Raji (cell line): Measurements from ENCODE around the gene IL31RA.

Experiments used
- POLR2A ChIP-seq: IDR thresholded peaks from 2 replicates; pipeline ENCODE4 v1.6.1; 2011; ENCODE audit warnings: low read depth, low read length, control low read depth; ENCODE audit not compliant: insufficient read depth

The IL31RA gene

DNA sequence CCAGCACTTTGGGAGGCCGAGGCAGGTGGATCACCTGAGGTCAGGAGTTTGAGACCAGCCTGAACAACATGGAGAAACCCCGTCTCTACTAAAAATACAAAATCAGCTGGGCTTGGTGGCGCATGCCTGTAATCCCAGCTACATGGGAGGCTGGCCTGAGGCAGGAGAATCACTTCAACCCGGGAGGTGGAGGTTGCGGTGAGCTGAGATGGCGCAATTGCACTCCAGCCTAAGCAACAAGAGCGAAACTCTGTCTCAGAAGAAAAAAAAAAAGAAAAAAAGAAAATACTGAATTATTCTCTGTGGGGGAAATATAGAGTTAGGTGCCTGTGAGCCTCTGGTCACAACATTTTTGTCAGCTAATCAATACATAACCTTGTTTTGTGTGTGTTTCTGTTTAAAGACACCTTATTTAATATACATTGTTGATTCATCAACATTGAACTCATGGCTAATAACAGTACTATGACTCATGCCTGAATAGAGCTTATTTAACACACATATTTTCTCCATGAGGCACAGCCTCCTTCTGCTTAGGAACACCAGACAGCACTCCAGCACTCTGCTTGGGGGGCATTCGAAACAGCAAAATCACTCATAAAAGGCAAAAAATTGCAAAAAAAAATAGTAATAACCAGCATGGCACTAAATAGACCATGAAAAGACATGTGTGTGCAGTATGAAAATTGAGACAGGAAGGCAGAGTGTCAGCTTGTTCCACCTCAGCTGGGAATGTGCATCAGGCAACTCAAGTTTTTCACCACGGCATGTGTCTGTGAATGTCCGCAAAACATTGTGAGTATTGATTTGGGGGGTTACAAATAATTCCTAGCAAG is at the start of gene IL31RA:
Gene IL31RA, plus strand, starts transcription at position 519 of the 836 bp plus-strand sequence. Its CDS starts 214 bp downstream, at position 733.
- TF ChIP-seq POLR2A = no peak

DNA sequence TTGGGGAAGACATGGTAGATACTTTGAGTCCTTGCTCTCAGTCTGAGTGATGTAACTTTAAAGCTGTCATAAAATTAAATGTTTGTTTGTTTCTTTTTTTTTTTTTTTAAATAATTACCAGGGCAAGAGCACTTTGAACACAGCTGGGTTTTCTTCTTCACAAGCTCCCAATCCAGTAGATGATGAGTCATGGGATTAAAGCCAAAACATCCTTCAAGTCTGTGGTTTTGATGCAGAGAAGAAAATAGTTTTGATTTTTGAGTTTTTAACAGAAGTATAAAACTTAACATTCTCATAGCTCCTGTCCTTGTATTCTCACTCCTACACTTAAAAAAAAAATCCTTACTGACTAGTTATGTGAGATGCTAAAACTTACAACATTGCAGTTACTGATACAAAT is 34.8 kb upstream of the IL31RA start:
- TF ChIP-seq POLR2A = no peak

DNA sequence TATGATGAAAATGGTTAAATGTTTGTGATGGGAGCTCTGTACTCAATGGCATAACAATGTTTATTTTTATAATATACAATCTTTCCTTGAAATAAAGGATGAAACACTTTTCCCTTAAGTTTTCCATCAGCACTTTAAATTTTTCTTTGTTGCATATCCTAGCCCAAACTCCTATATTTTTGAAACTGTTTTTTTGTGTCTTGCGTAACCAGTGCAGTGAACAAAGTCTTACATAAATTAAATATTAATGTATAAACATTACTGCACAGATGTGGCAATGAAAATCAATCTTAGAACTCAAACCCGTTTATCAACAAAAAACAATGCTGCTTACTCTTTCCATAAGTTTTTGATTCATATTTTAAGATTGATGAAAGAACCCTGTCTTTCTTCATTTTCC is 34.1 kb upstream of the IL31RA start:
- no peak for TF ChIP-seq POLR2A

DNA sequence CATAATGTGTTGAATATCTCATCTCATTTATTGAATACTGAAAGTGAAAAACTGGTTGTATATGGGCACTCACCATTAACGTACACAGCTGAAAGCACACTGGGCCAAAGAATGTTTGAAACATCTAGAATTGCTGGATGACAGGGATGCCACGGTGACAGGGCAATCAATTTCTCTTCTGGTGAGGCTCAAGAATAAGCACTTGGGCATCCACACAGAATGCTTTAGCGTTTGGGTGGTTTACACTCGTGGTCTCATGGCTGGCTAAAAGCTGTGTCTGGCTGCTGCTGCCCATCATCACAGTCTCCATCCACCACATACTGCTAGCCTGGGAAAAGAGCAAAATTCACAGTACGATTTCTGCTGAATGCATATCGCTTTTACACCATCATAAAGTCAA is 30.7 kb upstream of the IL31RA start:
- no peak for TF ChIP-seq POLR2A

DNA sequence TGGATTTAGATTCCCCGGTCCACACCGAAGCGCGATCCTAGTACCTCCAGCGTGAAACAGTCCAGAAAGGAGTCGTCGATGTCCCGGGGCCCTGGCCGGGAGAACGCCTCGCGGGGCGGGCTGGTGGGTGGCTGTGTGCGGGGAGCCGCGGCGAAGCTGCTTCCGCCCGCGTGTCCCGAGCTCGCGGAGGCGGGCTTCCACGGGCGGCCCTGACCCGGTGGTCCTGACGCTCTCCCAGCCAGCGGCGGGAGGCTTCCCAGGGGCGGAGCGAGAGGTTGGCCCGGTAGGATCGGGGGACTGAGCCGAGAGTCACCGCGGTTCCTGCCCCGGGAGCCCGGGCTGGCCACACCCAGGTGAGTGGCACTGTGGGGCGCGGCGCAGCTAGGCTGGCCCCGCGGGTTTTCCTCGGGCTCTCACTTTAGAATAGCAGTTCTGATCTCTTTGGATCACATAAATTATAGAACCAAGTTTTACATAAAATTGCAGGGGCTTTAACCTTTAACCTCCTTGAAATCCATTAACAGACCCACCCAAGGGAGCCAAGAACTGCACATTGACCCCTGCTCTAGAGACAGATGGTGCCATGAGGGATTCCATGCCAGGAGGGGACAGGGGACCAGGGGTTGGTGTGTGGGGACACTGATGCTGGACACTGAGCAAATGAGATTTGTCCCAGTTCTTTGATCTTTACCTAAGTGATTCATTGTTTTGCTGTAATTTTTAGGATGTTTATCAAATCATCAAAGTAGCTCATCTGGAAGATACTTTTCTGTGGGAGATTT is 29.2 kb upstream of the IL31RA start:
- TF ChIP-seq POLR2A = no peak

DNA sequence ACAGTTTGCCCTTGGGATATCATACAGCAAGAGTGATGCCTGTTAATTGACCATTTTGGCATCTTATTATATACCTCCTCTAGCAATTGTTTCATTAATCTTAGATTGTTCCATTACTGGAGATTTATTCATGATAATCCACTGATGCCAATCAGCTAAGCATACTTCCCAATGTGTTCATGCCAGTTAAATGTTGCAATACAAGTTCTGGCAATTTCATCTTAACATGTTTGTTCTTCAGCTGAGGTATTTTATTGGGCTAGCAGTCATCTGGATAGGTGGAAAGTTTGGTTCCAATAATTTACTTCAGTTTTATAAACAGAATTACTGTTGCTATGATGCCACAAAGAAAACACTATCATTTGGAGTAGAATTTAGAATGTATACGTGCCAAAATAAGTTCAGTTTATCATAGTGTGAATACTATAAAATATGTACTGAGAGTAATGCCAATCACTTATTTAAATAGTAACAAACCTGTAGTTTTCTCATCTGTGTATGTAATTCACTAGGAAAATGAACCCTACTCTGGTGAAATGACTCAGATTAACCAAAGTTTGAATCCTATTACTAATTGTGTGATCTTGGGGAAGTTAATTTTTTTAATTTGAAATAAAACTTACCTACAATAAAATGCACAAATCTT is 27.9 kb upstream of the IL31RA start:
- no peak for TF ChIP-seq POLR2A

DNA sequence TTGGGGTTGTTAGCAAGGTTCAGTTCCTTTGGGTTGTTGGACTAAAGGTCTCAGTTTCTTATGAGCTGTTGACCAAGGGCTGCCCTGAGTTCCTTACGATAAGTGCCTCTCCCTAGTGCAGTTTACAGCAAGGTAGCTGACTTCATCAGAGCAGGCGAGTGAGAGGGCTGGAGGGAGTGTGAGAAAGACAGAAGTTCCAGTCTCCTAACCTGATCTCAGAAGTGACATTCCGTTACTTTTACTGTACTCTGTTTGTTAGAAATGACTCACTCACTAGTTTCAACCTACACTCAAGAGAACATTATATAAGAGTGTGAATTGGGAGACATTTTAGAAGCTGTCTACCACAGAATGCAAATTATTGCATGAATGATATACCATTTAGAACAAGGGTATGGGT is 21.2 kb upstream of the IL31RA start:
- no peak for TF ChIP-seq POLR2A

DNA sequence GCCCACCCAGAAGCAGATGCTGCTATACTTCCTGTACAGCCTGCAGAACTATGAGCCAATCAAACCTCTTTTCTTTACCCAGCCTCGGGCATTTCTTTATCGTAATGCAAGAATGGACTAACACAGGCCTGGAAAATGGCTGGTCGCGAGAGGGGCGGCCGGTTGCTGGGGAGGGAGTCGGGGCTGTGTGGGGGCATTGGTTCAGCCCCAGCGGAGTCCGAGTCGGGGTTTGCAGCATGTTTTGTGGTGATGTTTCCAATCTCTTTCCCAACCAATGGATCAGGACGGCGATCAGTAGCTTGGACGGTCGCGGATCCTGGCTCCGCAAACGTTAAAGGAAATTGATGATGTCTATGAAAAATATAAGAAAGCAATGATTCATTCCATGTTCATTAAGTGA is 18.7 kb upstream of the IL31RA start:
- TF ChIP-seq POLR2A = no peak

DNA sequence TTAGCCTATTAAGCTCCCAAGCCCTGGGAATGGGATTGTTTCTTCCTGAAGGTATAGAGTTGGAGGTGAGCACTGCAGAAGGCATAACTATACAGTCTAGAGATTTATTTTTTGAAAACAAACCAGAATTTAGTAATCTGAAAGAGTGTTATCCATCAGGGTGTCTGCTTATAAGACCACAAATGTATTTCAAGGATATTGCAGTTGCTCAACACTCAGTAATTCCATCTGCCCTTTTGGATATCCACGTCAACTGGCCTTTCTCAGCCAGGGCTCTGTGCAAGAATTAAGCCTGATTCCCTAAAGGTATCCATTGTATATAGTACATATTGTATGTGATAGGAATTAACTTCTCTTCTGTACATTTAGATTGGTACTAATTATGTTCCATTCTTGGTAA is 15.0 kb upstream of the IL31RA start:
- no peak for TF ChIP-seq POLR2A

DNA sequence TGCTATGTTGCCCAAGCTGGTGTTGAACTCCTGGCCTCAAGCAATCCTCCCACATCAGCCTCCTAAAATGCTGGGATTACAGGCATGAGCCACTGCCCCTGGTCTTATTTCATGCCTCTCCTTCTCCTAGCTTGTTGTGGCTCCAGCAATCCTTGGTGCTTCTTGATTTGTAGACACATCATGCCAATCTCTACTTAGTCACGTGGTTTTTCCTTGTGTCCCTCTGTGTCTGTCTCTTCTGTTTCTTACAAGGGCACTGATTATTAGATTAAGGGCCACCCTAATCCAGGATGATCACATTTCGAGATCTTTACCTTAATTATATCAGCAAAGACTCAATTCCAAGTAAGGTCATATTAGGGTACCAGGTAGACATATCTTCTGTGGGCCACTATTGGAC is 9.2 kb upstream of the IL31RA start:
- no peak for TF ChIP-seq POLR2A

DNA sequence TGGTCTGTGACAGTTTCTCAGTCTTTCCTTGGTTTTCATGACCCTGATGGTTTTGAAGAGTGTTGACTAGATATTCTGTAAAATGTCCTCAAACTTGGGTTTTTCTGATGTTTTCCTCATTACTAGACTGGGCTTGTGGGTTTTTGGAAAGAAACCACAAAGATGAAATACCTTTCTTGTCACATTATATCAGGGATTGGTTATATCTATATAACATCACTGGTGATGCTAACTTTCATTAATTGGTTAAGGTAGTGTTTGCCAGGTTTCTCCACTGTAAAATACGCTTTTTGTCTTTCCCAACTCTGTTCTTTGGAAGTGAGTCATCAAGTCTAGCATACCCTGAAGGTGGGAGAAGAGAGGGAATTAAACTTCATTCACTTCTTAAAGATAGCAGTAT is 3.3 kb upstream of the IL31RA start:
- TF ChIP-seq POLR2A = no peak

DNA sequence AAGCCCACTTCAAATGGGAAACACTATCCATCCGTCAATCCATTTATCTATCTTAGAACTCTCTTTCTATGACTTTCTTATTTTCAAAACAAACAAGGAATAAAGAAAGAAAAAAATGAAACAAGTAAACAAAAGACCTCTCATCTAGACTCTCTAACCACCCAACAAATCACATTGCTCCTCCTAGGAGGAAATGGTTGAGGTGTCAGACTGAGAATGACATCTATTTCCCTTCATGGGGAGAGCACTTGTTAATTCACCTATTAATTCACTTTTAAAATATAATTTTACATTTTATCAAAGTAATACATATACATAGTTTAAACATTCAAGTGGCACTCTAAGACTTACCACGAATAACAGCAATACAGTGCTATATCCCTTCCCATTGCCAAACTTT is 2.4 kb upstream of the IL31RA start:
- no peak for TF ChIP-seq POLR2A

DNA sequence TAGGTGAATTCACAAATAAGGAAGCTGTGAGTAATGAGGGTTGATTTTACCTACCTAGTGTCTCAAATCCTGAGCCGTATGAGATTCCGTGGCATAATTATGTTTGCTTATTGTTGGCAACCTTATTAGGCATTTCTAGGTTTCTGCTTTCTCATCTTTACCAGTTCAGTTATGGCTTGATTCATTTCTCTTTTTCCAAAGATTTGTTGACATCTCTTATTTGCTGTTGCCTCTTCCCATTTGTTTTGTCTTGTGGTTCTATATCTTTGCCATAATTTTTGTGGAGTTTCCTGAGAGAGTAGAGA is 470 bp downstream of the IL31RA start:
- no peak for TF ChIP-seq POLR2A

DNA sequence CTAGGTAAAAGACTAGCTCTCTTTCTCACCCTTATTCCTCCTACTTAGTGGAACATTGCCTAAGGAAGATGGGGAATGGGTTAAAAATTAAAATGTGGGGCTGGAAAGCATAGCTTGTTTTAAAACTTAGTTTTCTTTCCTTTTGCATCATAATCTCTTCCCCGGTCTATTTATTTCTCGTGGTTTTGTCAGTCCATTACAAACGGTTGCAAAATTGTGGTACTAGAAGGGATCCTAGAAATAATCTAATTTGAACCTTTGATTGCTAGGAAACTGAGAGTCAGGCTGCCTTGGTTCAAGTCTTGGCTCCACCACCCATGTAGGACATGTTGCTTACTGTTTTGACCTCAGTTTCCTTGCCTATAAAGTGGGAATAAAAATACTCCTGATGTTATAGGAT is 1.3 kb downstream of the IL31RA start:
- no peak for TF ChIP-seq POLR2A

DNA sequence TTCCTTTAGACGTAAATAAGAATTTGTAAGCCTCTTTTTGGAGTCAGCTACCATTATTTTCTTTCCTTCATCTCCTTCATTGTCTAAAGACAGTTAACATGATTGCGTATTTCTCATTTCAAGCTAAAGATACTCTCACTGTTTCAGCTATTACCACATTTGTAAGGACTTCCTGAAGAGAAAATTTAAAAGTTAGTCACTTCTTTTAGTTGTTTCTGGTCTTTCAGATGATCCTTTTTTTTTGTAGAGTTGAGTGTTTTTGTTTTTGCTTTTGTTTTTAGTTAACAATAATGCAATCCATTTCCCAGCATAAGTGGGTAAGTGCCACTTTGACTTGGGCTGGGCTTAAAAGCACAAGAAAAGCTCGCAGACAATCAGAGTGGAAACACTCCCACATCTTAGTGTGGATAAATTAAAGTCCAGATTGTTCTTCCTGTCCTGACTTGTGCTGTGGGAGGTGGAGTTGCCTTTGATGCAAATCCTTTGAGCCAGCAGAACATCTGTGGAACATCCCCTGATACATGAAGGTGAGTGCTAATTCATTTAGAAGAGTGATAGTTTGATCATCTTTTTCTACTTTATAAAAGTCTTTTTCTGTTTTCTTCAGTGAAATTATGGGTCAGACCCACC is 2.0 kb downstream of the IL31RA start:
- no peak for TF ChIP-seq POLR2A
